Ureter (tissue), 1 donor: ENCODE measurements around the gene PLEKHO2. TPM values are rescaled to one million over a fixed set of nuclear protein-coding genes. Genes with fewer than 3 reads are reported as not detected.
A peak's percentile ranks its signal among the peaks of the same experiment; 100 is the strongest.

Experiments
- DNase-seq: peaks from one replicate; pipeline ENCODE4 v3.0.0-alpha.2; 2020; ENCODE audit warnings: low spot score
- total RNA-seq: library from RNA; stranded (reverse); gene quantifications from one replicate; pipeline ENCODE4 v1.2.4, GENCODE V29; 2023
- donor health status: DM: yes; HTN: yes; CAD: no.

Gene PLEKHO2
- total RNA-seq, 1 donor from 2014 or later = 33.3 TPM

GRCh38 chr15:64855205-64855975 is 13.7 kb downstream of the PLEKHO2 start:
- no peak for DNase-seq

GRCh38 chr15:64856429-64857145 is 14.9 kb downstream of the PLEKHO2 start:
- DNase-seq = peak; percentile 77

GRCh38 chr15:64857421-64857820 is 15.7 kb downstream of the PLEKHO2 start:
- DNase-seq = no peak

- DNase-seq = no peak
Measured at GRCh38 chr15:64858021-64858575, 16.4 kb downstream of the PLEKHO2 start.

GRCh38 chr15:64859226-64859625 is 17.5 kb downstream of the PLEKHO2 start:
- no peak for DNase-seq

- DNase-seq = no peak
Measured at GRCh38 chr15:64861331-64861730, 19.6 kb downstream of the PLEKHO2 start.

- DNase-seq = no peak
Measured at GRCh38 chr15:64861960-64862359, 20.2 kb downstream of the PLEKHO2 start.

- no peak for DNase-seq
Measured at GRCh38 chr15:64862408-64862807, 20.7 kb downstream of the PLEKHO2 start.

- DNase-seq = no peak
Measured at GRCh38 chr15:64864068-64864467, 22.4 kb downstream of the PLEKHO2 start.

- DNase-seq = no peak
Measured at GRCh38 chr15:64865126-64865997, 23.6 kb downstream of the PLEKHO2 start.

GRCh38 chr15:64865998-64866520 is 24.3 kb downstream of the PLEKHO2 start:
- DNase-seq = no peak

GRCh38 chr15:64869501-64869900 is 27.8 kb downstream of the PLEKHO2 start:
- DNase-seq = no peak

- DNase-seq = no peak
Measured at GRCh38 chr15:64870353-64870752, 28.6 kb downstream of the PLEKHO2 start.

GRCh38 chr15:64875641-64876223 is 34.0 kb downstream of the PLEKHO2 start:
- no peak for DNase-seq

- DNase-seq = no peak
Measured at GRCh38 chr15:64877435-64877834, 35.7 kb downstream of the PLEKHO2 start.

GRCh38 chr15:64878705-64879104 is 37.0 kb downstream of the PLEKHO2 start:
- no peak for DNase-seq

- DNase-seq = no peak
Measured at GRCh38 chr15:64883100-64883581, 41.4 kb downstream of the PLEKHO2 start.

- peak; percentile 66 for DNase-seq
Measured at GRCh38 chr15:64883997-64884511, 42.3 kb downstream of the PLEKHO2 start.

- no peak for DNase-seq
Measured at GRCh38 chr15:64884679-64885078, 43.0 kb downstream of the PLEKHO2 start.

GRCh38 chr15:64888336-64888735 is 46.6 kb downstream of the PLEKHO2 start:
- DNase-seq = no peak

- DNase-seq = no peak
Measured at GRCh38 chr15:64891561-64891960, 49.8 kb downstream of the PLEKHO2 start.
